Smooth muscle cell (in vitro differentiated cells): Measurements from ENCODE around the gene IL32. TPM values are rescaled to one million over a fixed set of nuclear protein-coding genes. Genes with fewer than 3 reads are reported as not detected.

Experiments used
- DNase-seq: peaks from one replicate; lab custom pipeline; 2025; ENCODE audit not compliant: unreplicated experiment; lab: John Stamatoyannopoulos, UW
- H2AFZ ChIP-seq: fragments of 200-600 bp; sonication (generic); 2 replicates; pipeline ENCODE4 v1.6.0; 2016; ENCODE audit warnings: antibody characterized with exemption, low read depth, mild to moderate bottlenecking
- H3F3A ChIP-seq: fragments of 200-600 bp; sonication (generic); 2 replicates; pipeline ENCODE4 v1.6.0; 2017; ENCODE audit warnings: antibody characterized with exemption, low read depth
- H3K27ac ChIP-seq: fragments of 200-600 bp; sonication (generic); 2 replicates; pipeline ENCODE4 v1.5.1; 2016; ENCODE audit warnings: low read depth, mild to moderate bottlenecking
- H3K27me3 ChIP-seq: fragments of 200-600 bp; sonication (generic); 2 replicates; pipeline ENCODE4 v1.6.1; 2016; ENCODE audit warnings: low read depth, mild to moderate bottlenecking
- H3K36me3 ChIP-seq: fragments of 200-600 bp; sonication (generic); 2 replicates; pipeline ENCODE4 v1.5.1; 2016; ENCODE audit warnings: low read depth
- H3K4me1 ChIP-seq: fragments of 200-600 bp; sonication (generic); 2 replicates; pipeline ENCODE4 v1.5.1; 2016; ENCODE audit warnings: low read depth
- H3K4me2 ChIP-seq: fragments of 200-600 bp; sonication (generic); 2 replicates; pipeline ENCODE4 v1.6.0; 2016; ENCODE audit warnings: mild to moderate bottlenecking
- H3K4me3 ChIP-seq: fragments of 200-600 bp; sonication (generic); 2 replicates; pipeline ENCODE4 v1.5.1; 2016; ENCODE audit warnings: mild to moderate bottlenecking
- H3K79me2 ChIP-seq: fragments of 200-600 bp; sonication (generic); 2 replicates; pipeline ENCODE4 v1.6.0; 2016; ENCODE audit warnings: low read depth, mild to moderate bottlenecking
- H3K9ac ChIP-seq: fragments of 200-600 bp; sonication (generic); 2 replicates; pipeline ENCODE4 v1.6.0; 2016; ENCODE audit warnings: low read depth
- H3K9me3 ChIP-seq: fragments of 200-600 bp; sonication (generic); replicated peaks from 2 replicates; pipeline ENCODE4 v1.5.1; 2016; ENCODE audit warnings: low read depth
- H4K20me1 ChIP-seq: fragments of 200-600 bp; sonication (generic); 2 replicates; pipeline ENCODE4 v1.6.0; 2016; ENCODE audit warnings: low read depth
- CTCF ChIP-seq: fragments of 200-600 bp; sonication (generic); IDR thresholded peaks from 2 replicates; pipeline ENCODE4 v1.5.1; 2017; ENCODE audit warnings: borderline replicate concordance, mild to moderate bottlenecking, antibody characterized with exemption; ENCODE audit not compliant: insufficient read depth, poor library complexity, severe bottlenecking
- WGBS: methylation state at CpG from one replicate; pipeline ENCODE4 v1.1.7; 2016; ENCODE audit warnings: low lambda C conversion rate; 5-methylcytosine and 5-hydroxymethylcytosine counted together
- polyA plus RNA-seq: library from polyadenylated mRNA; unstranded; fragments of >200 nt; fragmentation: Nextera tagmentation; extraction: Ambion mirVana; gene quantifications from 2 replicates; pipeline ENCODE4 v1.2.1, GENCODE V29; 2016
- total RNA-seq: library from RNA; depleted of rRNA; stranded (reverse); fragments of >200 nt; gene quantifications from 2 replicates; pipeline ENCODE4 v1.2.3, GENCODE V29; 2014

Gene IL32
- total and polyA plus RNA-seq, 2 experiments from 2014 or later = 26.3 to 27.7 TPM

GRCh38 chr16:3115003-3115402 lies 49.6 kb downstream of the IL32 start:
- H3K4me1 ChIP-seq = peaks cover 13% of the 10 kb centered on the region
- 98% methylated on average over 12 of the region's 12 CpGs for WGBS
- H3K36me3 ChIP-seq = no peaks in the 10 kb centered on the region
- H3K27me3 ChIP-seq = no peaks in the 10 kb centered on the region
- H4K20me1 ChIP-seq = no peaks in the 10 kb centered on the region
- H3K9ac ChIP-seq = no peak overlapping the region
- H3K27ac ChIP-seq = no peak overlapping the region
- H3K9me3 ChIP-seq = no peaks in the 10 kb centered on the region
- H2AFZ ChIP-seq = no peak overlapping the region
- no peak for TF ChIP-seq CTCF
- no peaks in the 10 kb centered on the region for H3F3A ChIP-seq
- no peak overlapping the region for H3K4me2 ChIP-seq
- no peak overlapping the region for H3K4me3 ChIP-seq
- DNase-seq = no peak
- H3K79me2 ChIP-seq = peaks cover 6% of the 10 kb centered on the region

GRCh38 chr16:3115561-3115960 lies 50.1 kb downstream of the IL32 start:
- Histone ChIP-seq H3K4me2 (no peak overlapping the region), H3K9me3 (no peaks in the 10 kb centered on the region), H3K27me3 (no peaks in the 10 kb centered on the region), H3K27ac (no peak overlapping the region), H3K4me3 (no peak overlapping the region), H3F3A (no peaks in the 10 kb centered on the region), H3K36me3 (no peaks in the 10 kb centered on the region), H4K20me1 (no peaks in the 10 kb centered on the region), H3K4me1 (peaks cover 13% of the 10 kb centered on the region), H3K79me2 (peaks cover 6% of the 10 kb centered on the region), H2AFZ (no peak overlapping the region), H3K9ac (no peak overlapping the region)
- no peak for TF ChIP-seq CTCF
- no peak for DNase-seq
- 85% methylated on average over 14 of the region's 14 CpGs for WGBS

GRCh38 chr16:3118204-3118790 lies 52.9 kb downstream of the IL32 start:
- no peak overlapping the region for H3K27ac ChIP-seq
- DNase-seq = no peak
- no peaks in the 10 kb centered on the region for H3K36me3 ChIP-seq
- no peak overlapping the region for H3K4me2 ChIP-seq
- H3K79me2 ChIP-seq = peaks cover 2% of the 10 kb centered on the region
- no peak overlapping the region for H2AFZ ChIP-seq
- H3F3A ChIP-seq = no peaks in the 10 kb centered on the region
- no peak overlapping the region for H3K4me3 ChIP-seq
- H3K9me3 ChIP-seq = no peaks in the 10 kb centered on the region
- H4K20me1 ChIP-seq = no peaks in the 10 kb centered on the region
- H3K27me3 ChIP-seq = no peaks in the 10 kb centered on the region
- H3K4me1 ChIP-seq = peaks cover 8% of the 10 kb centered on the region
- H3K9ac ChIP-seq = no peak overlapping the region
- TF ChIP-seq CTCF = no peak
- WGBS = 85% methylated on average over 16 of the region's 16 CpGs

- H3K36me3 ChIP-seq = no peaks in the 10 kb centered on the region
- no peak overlapping the region for H3K9ac ChIP-seq
- no peak for DNase-seq
- H3K79me2 ChIP-seq = no peaks in the 10 kb centered on the region
- H3K27me3 ChIP-seq = no peaks in the 10 kb centered on the region
- no peaks in the 10 kb centered on the region for H3F3A ChIP-seq
- no peak for TF ChIP-seq CTCF
- H4K20me1 ChIP-seq = no peaks in the 10 kb centered on the region
- no peak overlapping the region for H3K27ac ChIP-seq
- H3K9me3 ChIP-seq = no peaks in the 10 kb centered on the region
- H2AFZ ChIP-seq = no peak overlapping the region
- peaks cover 7% of the 10 kb centered on the region for H3K4me1 ChIP-seq
- no peak overlapping the region for H3K4me3 ChIP-seq
- H3K4me2 ChIP-seq = no peak overlapping the region
- WGBS = 96% methylated on average over 20 of the region's 20 CpGs
Measured at GRCh38 chr16:3118846-3119245, 53.4 kb downstream of the IL32 start.
